Suprapubic skin (tissue), 4 donors: ENCODE results near the gene MAPK11. TPM values are rescaled to one million over a fixed set of nuclear protein-coding genes. Genes with fewer than 3 reads are reported as not detected.

ENCODE experiments used
- DNase-seq, 2 donors: peaks; one replicate each; pipeline ENCODE4 v3.0.0-alpha.2; 2019; ENCODE audit warnings: low spot score in 2 of 2
- H3K27ac ChIP-seq: fragments of 200-600 bp; sonication (generic); one replicate; pipeline ENCODE4 v1.5.1; 2019
- H3K27me3 ChIP-seq: fragments of 200-600 bp; sonication (generic); one replicate; pipeline ENCODE4 v1.5.1; 2019
- H3K36me3 ChIP-seq: fragments of 200-600 bp; sonication (generic); one replicate; pipeline ENCODE4 v1.5.1; 2019
- H3K4me1 ChIP-seq: fragments of 200-600 bp; sonication (generic); one replicate; pipeline ENCODE4 v1.5.1; 2019
- H3K4me3 ChIP-seq: fragments of 200-600 bp; sonication (generic); one replicate; pipeline ENCODE4 v1.5.1; 2019; ENCODE audit warnings: mild to moderate bottlenecking
- H3K9me3 ChIP-seq: fragments of 200-600 bp; sonication (generic); one replicate; pipeline ENCODE4 v1.5.1; 2019
- EP300 ChIP-seq: sonication (generic); formaldehyde crosslinking; IDR thresholded peaks from one replicate; pipeline ENCODE4 v1.6.1; 2017; ENCODE audit warnings: antibody characterized with exemption
- POLR2A ChIP-seq, 2 donors: fragments of 450-650 bp; IDR thresholded peaks; one replicate each; pipeline ENCODE4 v1.6.1; 2017; ENCODE audit warnings: antibody characterized with exemption in 2 of 2, mild to moderate bottlenecking in 2 of 2, moderate library complexity in 2 of 2
- POLR2AphosphoS5 ChIP-seq, 3 donors: sonication (generic); formaldehyde crosslinking; IDR thresholded peaks; one replicate each; pipeline ENCODE4 v1.6.1; 2017; ENCODE audit warnings: antibody characterized with exemption in 3 of 3
- WGBS: methylation state at CpG from one replicate; pipeline ENCODE4 v1.1.5; 2018; 5-methylcytosine and 5-hydroxymethylcytosine counted together
- total RNA-seq, 4 donors: library from RNA; depleted of rRNA; stranded (reverse); fragments of >200 nt; gene quantifications; one replicate each; pipeline ENCODE4 v1.1.0, GENCODE V29; 2016
- TF ChIP-seq, protein P1 (sequence below), 2 donors: fragments of 200-600 bp in 1 of 2; fragments of 450-650 bp in 1 of 2; sonication (generic) in 1 of 2; IDR thresholded peaks; one replicate each; pipeline ENCODE4 v1.5.1; 2016 to 2019; ENCODE audit warnings: antibody characterized with exemption in 2 of 2, mild to moderate bottlenecking in 1 of 2, moderate library complexity in 1 of 2

Gene MAPK11
- total RNA-seq, 4 donors from 2014 or later, result 3.8 to 5.8 (median 4.5) TPM

DNA sequence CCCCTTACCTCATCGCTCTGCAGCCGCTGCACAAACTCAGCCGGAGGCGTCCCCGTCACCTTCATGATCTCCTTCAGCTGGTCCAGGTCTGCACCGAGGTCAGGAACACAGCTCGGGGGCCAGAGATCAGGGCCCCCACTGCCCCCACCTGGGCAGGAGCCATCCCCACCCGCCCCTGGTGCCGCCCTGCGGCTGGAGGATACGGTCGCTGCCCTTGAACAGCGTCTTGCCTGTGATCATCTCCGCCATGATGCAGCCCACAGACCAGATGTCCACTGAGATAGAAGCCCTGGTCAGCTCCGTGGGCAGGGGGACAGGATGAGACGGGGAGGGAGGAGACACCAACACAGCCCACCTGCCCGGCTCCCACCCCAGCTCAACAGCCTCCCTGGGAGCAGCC, 14.6 kb downstream of the MAPK11 start:
- peaks cover 38% of the 10 kb centered on the region for H3K27me3 ChIP-seq
- TF ChIP-seq, protein P1, sequence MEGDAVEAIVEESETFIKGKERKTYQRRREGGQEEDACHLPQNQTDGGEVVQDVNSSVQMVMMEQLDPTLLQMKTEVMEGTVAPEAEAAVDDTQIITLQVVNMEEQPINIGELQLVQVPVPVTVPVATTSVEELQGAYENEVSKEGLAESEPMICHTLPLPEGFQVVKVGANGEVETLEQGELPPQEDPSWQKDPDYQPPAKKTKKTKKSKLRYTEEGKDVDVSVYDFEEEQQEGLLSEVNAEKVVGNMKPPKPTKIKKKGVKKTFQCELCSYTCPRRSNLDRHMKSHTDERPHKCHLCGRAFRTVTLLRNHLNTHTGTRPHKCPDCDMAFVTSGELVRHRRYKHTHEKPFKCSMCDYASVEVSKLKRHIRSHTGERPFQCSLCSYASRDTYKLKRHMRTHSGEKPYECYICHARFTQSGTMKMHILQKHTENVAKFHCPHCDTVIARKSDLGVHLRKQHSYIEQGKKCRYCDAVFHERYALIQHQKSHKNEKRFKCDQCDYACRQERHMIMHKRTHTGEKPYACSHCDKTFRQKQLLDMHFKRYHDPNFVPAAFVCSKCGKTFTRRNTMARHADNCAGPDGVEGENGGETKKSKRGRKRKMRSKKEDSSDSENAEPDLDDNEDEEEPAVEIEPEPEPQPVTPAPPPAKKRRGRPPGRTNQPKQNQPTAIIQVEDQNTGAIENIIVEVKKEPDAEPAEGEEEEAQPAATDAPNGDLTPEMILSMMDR (IDR thresholded peaks at IDR 0.05), result no peak
- TF ChIP-seq EP300 (no peak), POLR2A (IDR thresholded peaks at IDR 0.05) (no peak), POLR2AphosphoS5 (IDR thresholded peaks at IDR 0.05) (no peak)
- no peaks in the 10 kb centered on the region for H3K36me3 ChIP-seq
- WGBS, result 90% methylated on average over 2 of the region's 17 CpGs
- no peak overlapping the region for H3K4me3 ChIP-seq
- no peak for DNase-seq
- H3K4me1 ChIP-seq, result peaks cover 19% of the 10 kb centered on the region
- no peak overlapping the region for H3K27ac ChIP-seq
- H3K9me3 ChIP-seq, result no peaks in the 10 kb centered on the region

- TF ChIP-seq POLR2AphosphoS5 (IDR thresholded peaks at IDR 0.05) (no peak), EP300 (no peak), POLR2A (IDR thresholded peaks at IDR 0.05) (no peak)
- TF ChIP-seq, protein P1 (IDR thresholded peaks at IDR 0.05), result no peak
- peaks cover 19% of the 10 kb centered on the region for H3K4me1 ChIP-seq
- 82% methylated on average over 11 of the region's 19 CpGs for WGBS
Observed at GRCh38 chr22:50255099-50255498, 15.1 kb downstream of the MAPK11 start.

GRCh38 chr22:50253941-50254340, 16.2 kb downstream of the MAPK11 start:
- no peak for DNase-seq
- Histone ChIP-seq H3K36me3 (no peaks in the 10 kb centered on the region), H3K27ac (no peak overlapping the region), H3K4me3 (no peak overlapping the region), H3K27me3 (peaks cover 21% of the 10 kb centered on the region), H3K9me3 (no peaks in the 10 kb centered on the region), H3K4me1 (peaks cover 30% of the 10 kb centered on the region)
- 76% methylated on average over 3 of the region's 8 CpGs for WGBS
- TF ChIP-seq, protein P1 (IDR thresholded peaks at IDR 0.05), result no peak
- TF ChIP-seq POLR2A (IDR thresholded peaks at IDR 0.05), result no peak

More at GRCh38 chr22:50255099-50255498, 15.1 kb downstream of the MAPK11 start:
- no peak for DNase-seq
- Histone ChIP-seq H3K9me3 (no peaks in the 10 kb centered on the region), H3K27me3 (peaks cover 33% of the 10 kb centered on the region), H3K4me3 (no peak overlapping the region), H3K36me3 (no peaks in the 10 kb centered on the region), H3K27ac (no peak overlapping the region)

- no peaks in the 10 kb centered on the region for H3K9me3 ChIP-seq
- WGBS, result 38% methylated on average over 1 of the region's 22 CpGs
- H3K27me3 ChIP-seq, result peaks cover 16% of the 10 kb centered on the region
- no peak overlapping the region for H3K4me3 ChIP-seq
- peaks cover 37% of the 10 kb centered on the region for H3K4me1 ChIP-seq
- TF ChIP-seq EP300 (no peak), POLR2AphosphoS5 (IDR thresholded peaks at IDR 0.05) (no peak), POLR2A (IDR thresholded peaks at IDR 0.05) (no peak)
- TF ChIP-seq, protein P1 (IDR thresholded peaks at IDR 0.05), result no peak
- no peaks in the 10 kb centered on the region for H3K36me3 ChIP-seq
- DNase-seq, result no peak
- H3K27ac ChIP-seq, result no peak overlapping the region
Observed at GRCh38 chr22:50253046-50253915, 16.9 kb downstream of the MAPK11 start.
